ENCODE results near the gene PCDHA5. TPM values are rescaled to one million over a fixed set of nuclear protein-coding genes. Genes with fewer than 3 reads are reported as not detected.
"Not testable (repeated sequence)": the region's sequence is repeated elsewhere in the genome, so short reads cannot be mapped to it uniquely, and the experiment has no call there.

Gene PCDHA5
- total RNA-seq, 1 donor from 2014 or later = 1.0 TPM

DNA sequence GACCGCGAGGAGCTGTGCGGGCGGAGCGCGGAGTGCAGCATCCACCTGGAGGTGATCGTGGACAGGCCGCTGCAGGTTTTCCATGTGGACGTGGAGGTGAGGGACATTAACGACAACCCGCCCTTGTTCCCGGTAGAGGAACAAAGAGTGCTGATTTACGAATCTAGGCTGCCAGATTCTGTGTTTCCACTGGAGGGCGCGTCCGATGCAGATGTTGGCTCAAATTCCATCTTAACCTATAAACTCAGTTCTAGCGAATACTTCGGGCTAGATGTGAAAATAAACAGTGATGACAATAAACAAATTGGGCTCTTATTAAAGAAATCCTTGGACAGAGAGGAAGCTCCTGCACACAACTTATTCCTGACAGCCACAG, 6.9 kb downstream of the PCDHA5 start:
- H3K27me3 Mint-ChIP-seq (ENCODE audit: unreplicated experiment) = no peaks in the 10 kb centered on the region
- TF ChIP-seq CTCF (IDR thresholded peaks at IDR 0.05) = peak; percentile 52
- H3K4me3 Mint-ChIP-seq (ENCODE audit: unreplicated experiment) = peak overlapping the region; percentile 87
- peaks cover 14% of the 10 kb centered on the region for H3K4me1 Mint-ChIP-seq (ENCODE audit: unreplicated experiment)
- H3K27ac Mint-ChIP-seq (ENCODE audit: unreplicated experiment) = peak overlapping the region; percentile 89
- H3K9me3 Mint-ChIP-seq (ENCODE audit: unreplicated experiment) = peaks cover 14% of the 10 kb centered on the region
- no peak for DNase-seq (ENCODE audit: extremely low spot score, unreplicated experiment)
- peaks cover 24% of the 10 kb centered on the region for H3K36me3 Mint-ChIP-seq (ENCODE audit: unreplicated experiment)

GRCh38 chr5:140829511-140830501, 8.4 kb downstream of the PCDHA5 start:
- not testable (repeated sequence) for H3K4me3 Mint-ChIP-seq (ENCODE audit: unreplicated experiment); H3K27ac Mint-ChIP-seq (ENCODE audit: unreplicated experiment); H3K27me3 Mint-ChIP-seq (ENCODE audit: unreplicated experiment); DNase-seq (ENCODE audit: extremely low spot score, unreplicated experiment)
- H3K9me3 Mint-ChIP-seq (ENCODE audit: unreplicated experiment) = peaks cover 20% of the 10 kb centered on the region
- peaks cover 14% of the 10 kb centered on the region for H3K4me1 Mint-ChIP-seq (ENCODE audit: unreplicated experiment)
- peaks cover 27% of the 10 kb centered on the region for H3K36me3 Mint-ChIP-seq (ENCODE audit: unreplicated experiment)

GRCh38 chr5:140833993-140834392, 12.6 kb downstream of the PCDHA5 start, which contains the start of gene PCDHA7:
Gene PCDHA7, plus strand, starts transcription at chr5:140834269. Its CDS starts 115 bp downstream, at chr5:140834384.
- Mint-ChIP-seq H3K27me3 (ENCODE audit: unreplicated experiment) (no peaks in the 10 kb centered on the region), H3K27ac (ENCODE audit: unreplicated experiment) (no peak within 1 kb of the TSS), H3K4me3 (ENCODE audit: unreplicated experiment) (no peak within 1 kb of the TSS), H3K4me1 (ENCODE audit: unreplicated experiment) (peaks cover 6% of the 10 kb centered on the region), H3K36me3 (ENCODE audit: unreplicated experiment) (peaks cover 22% of the 10 kb centered on the region), H3K9me3 (ENCODE audit: unreplicated experiment) (peaks cover 20% of the 10 kb centered on the region)
- no peak for TF ChIP-seq CTCF (IDR thresholded peaks at IDR 0.05)
- DNase-seq (ENCODE audit: extremely low spot score, unreplicated experiment) = no peak

GRCh38 chr5:140834439-140835008, 13.1 kb downstream of the PCDHA5 start:
- not testable (repeated sequence) for H3K4me3 Mint-ChIP-seq (ENCODE audit: unreplicated experiment); DNase-seq (ENCODE audit: extremely low spot score, unreplicated experiment); H3K27ac Mint-ChIP-seq (ENCODE audit: unreplicated experiment); H3K27me3 Mint-ChIP-seq (ENCODE audit: unreplicated experiment); H3K4me1 Mint-ChIP-seq (ENCODE audit: unreplicated experiment)
- peaks cover 20% of the 10 kb centered on the region for H3K9me3 Mint-ChIP-seq (ENCODE audit: unreplicated experiment)
- peaks cover 22% of the 10 kb centered on the region for H3K36me3 Mint-ChIP-seq (ENCODE audit: unreplicated experiment)

- no peaks in the 10 kb centered on the region for H3K27me3 Mint-ChIP-seq (ENCODE audit: unreplicated experiment)
- DNase-seq (ENCODE audit: extremely low spot score, unreplicated experiment) = no peak
These were observed 14.5 kb downstream of the PCDHA5 start for GRCh38 chr5:140835622-140836510.

More at GRCh38 chr5:140835622-140836510, 14.5 kb downstream of the PCDHA5 start:
- Mint-ChIP-seq H3K27ac (ENCODE audit: unreplicated experiment) (no peak overlapping the region), H3K4me1 (ENCODE audit: unreplicated experiment) (peaks cover 2% of the 10 kb centered on the region), H3K36me3 (ENCODE audit: unreplicated experiment) (peaks cover 21% of the 10 kb centered on the region), H3K9me3 (ENCODE audit: unreplicated experiment) (peaks cover 26% of the 10 kb centered on the region), H3K4me3 (ENCODE audit: unreplicated experiment) (no peak overlapping the region)
- TF ChIP-seq CTCF (IDR thresholded peaks at IDR 0.05) = no peak
